HepG2 (cell line): ENCODE results near the gene GADD45B. TPM values are rescaled to one million over a fixed set of nuclear protein-coding genes. Genes with fewer than 3 reads are reported as not detected.

Experiments used
- CEBPG ChIP-seq: IDR thresholded peaks from 2 replicates; pipeline ENCODE4 v1.6.1; 2016
- DDIT3 ChIP-seq: sonication (generic); formaldehyde crosslinking; IDR thresholded peaks from 2 replicates; pipeline ENCODE4 v1.4.0; 2020; ENCODE audit warnings: mild to moderate bottlenecking, missing genetic modification reagents
- DMAP1 ChIP-seq: IDR thresholded peaks from 2 replicates; pipeline ENCODE4 v1.6.1; 2016
- DNMT1 ChIP-seq: sonication (generic); formaldehyde crosslinking; IDR thresholded peaks from 2 replicates; pipeline ENCODE4 v1.5.1; 2020; ENCODE audit warnings: mild to moderate bottlenecking, missing genetic modification reagents
- KAT2B ChIP-seq: fragments of 150-350 bp; IDR thresholded peaks from 2 replicates; pipeline ENCODE4 v1.6.1; 2014; ENCODE audit warnings: low read depth, low read length, borderline replicate concordance
- MTF2 ChIP-seq: sonication (generic); formaldehyde crosslinking; IDR thresholded peaks from 2 replicates; pipeline ENCODE4 v1.5.0; 2020; ENCODE audit warnings: missing genetic modification reagents, borderline replicate concordance
- NAIF1 ChIP-seq: sonication (generic); formaldehyde crosslinking; IDR thresholded peaks from 2 replicates; pipeline ENCODE4 v1.5.0; 2020; ENCODE audit warnings: mild to moderate bottlenecking, missing genetic modification reagents, borderline replicate concordance
- PLRG1 ChIP-seq: fragments of 450-650 bp; conservative IDR thresholded peaks from 2 replicates; pipeline ENCODE4 v1.6.1; 2016
- STAT6 ChIP-seq: sonication (generic); formaldehyde crosslinking; IDR thresholded peaks from 2 replicates; pipeline ENCODE4 v1.4.0; 2020; ENCODE audit warnings: missing genetic modification reagents, mild to moderate bottlenecking, borderline replicate concordance
- TAF1 ChIP-seq: sonication (generic); formaldehyde crosslinking; IDR thresholded peaks from 2 replicates; pipeline ENCODE4 v1.4.0; 2020; ENCODE audit warnings: missing genetic modification reagents
- XRCC5 ChIP-seq: fragments of 200-400 bp; formaldehyde crosslinking; optimal IDR thresholded peaks from 2 replicates; pipeline ENCODE3; 2017; ENCODE audit warnings: mild to moderate bottlenecking, low read length
- ZMAT5 ChIP-seq: sonication (generic); formaldehyde crosslinking; IDR thresholded peaks from 2 replicates; pipeline ENCODE4 v1.5.0; 2020; ENCODE audit warnings: mild to moderate bottlenecking, low read depth, missing genetic modification reagents, borderline replicate concordance
- ZNF543 ChIP-seq: sonication (generic); formaldehyde crosslinking; IDR thresholded peaks from 2 replicates; pipeline ENCODE4 v1.4.0; 2020; ENCODE audit warnings: mild to moderate bottlenecking, missing genetic modification reagents
- ZNF589 ChIP-seq: sonication (generic); formaldehyde crosslinking; conservative IDR thresholded peaks from 2 replicates; pipeline ENCODE4 v1.8.0; 2022; ENCODE audit warnings: mild to moderate bottlenecking, moderate library complexity, missing genetic modification reagents
- ZNF629 ChIP-seq: sonication (generic); formaldehyde crosslinking; conservative IDR thresholded peaks from 2 replicates; pipeline ENCODE4 v1.5.0; 2020; ENCODE audit warnings: missing genetic modification reagents
- ZNF709 ChIP-seq: sonication (generic); formaldehyde crosslinking; IDR thresholded peaks from 2 replicates; pipeline ENCODE4 v1.5.0; 2020; ENCODE audit warnings: mild to moderate bottlenecking, missing genetic modification reagents
- ZNF775 ChIP-seq: sonication (generic); formaldehyde crosslinking; IDR thresholded peaks from 2 replicates; pipeline ENCODE4 v1.4.0; 2020; ENCODE audit warnings: missing genetic modification reagents, mild to moderate bottlenecking, moderate library complexity, borderline replicate concordance
- ZNF850 ChIP-seq: sonication (generic); formaldehyde crosslinking; conservative IDR thresholded peaks from 2 replicates; pipeline ENCODE4 v1.9.0; 2021; ENCODE audit warnings: mild to moderate bottlenecking, missing genetic modification reagents
- polyA plus RNA-seq, 8 experiments: library from polyadenylated mRNA; depleted of rRNA in 3 of 8; stranded (reverse) in 7 of 8; unstranded in 1 of 8; fragments of >200 nt; fragmentation: Illumina TruSeq in 4 of 8; extraction: Trizol in 4 of 8; gene quantifications; 2 replicates each; pipeline versions ENCODE4 v1.2.1 to v1.2.3, GENCODE V29; 2011 to 2016; ENCODE audit warnings: low read depth in 4 of 8, missing spikeins in 1 of 8, mixed read lengths in 1 of 8; ENCODE audit not compliant: insufficient read depth in 1 of 8
- total RNA-seq, 5 experiments: library from RNA; depleted of rRNA; stranded (reverse); fragments of >200 nt; fragmentation: Illumina TruSeq; extraction: Trizol; gene quantifications; 2 replicates each; pipeline ENCODE4 v1.2.3, GENCODE V29; 2016; ENCODE audit warnings: low read depth in 1 of 5
- TF ChIP-seq, protein P1 (sequence below): sonication (generic); formaldehyde crosslinking; IDR thresholded peaks from 2 replicates; pipeline ENCODE4 v1.4.0; 2020; ENCODE audit warnings: missing genetic modification reagents
- TF ChIP-seq, protein P2 (sequence below): sonication (generic); formaldehyde crosslinking; IDR thresholded peaks from 2 replicates; pipeline ENCODE4 v1.8.1; 2023; ENCODE audit warnings: mild to moderate bottlenecking, missing genetic modification reagents, borderline replicate concordance
- TF ChIP-seq, protein P3 (sequence below): sonication (generic); formaldehyde crosslinking; IDR thresholded peaks from 2 replicates; pipeline ENCODE4 v1.8.1; 2023; ENCODE audit warnings: missing genetic modification reagents, inconsistent platforms, borderline replicate concordance

Gene GADD45B
- total and polyA plus RNA-seq, 2 of the 13 experiments (the other 11 are each of a cell fraction or from before 2014, with no cell fraction given), result 4.6 to 34.1 TPM

DNA sequence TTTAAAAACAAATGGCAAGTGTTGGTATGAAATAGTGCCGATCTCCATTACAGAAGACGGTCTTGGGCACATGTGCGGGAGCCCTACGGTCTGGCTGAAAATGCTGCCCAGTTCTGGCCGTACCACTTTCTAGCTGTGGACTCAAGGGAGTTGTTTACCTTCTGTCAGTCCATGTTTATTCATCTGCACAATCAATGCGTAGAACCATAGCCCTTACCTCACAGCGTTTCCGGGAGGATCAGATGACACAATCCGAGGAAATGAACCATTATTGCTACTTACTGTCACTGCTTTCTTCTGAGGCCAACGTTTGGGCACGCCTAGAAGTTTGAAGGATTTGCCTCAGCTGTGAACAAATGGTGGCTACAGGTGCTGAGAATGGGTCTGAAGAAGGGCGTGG lies 31.2 kb downstream of the GADD45B start (continued):
- TF ChIP-seq MTF2 (no peak), STAT6 (CRISPR knock-in tag) (no peak), PLRG1 (no peak), DMAP1 (no peak), TAF1 (CRISPR knock-in tag) (no peak), ZNF543 (CRISPR knock-in tag) (no peak), XRCC5 (no peak), ZNF709 (CRISPR knock-in tag) (no peak), KAT2B (0 out of 2 replicates have a peak, but pooled peaks have one; percentile 50), CEBPG (CRISPR knock-in tag) (peak; percentile 88), NAIF1 (CRISPR knock-in tag) (no peak), ZNF629 (CRISPR knock-in tag) (no peak), ZMAT5 (no peak), ZNF589 (CRISPR knock-in tag) (0 out of 2 replicates have a peak, but pooled peaks have one; percentile 43), ZNF850 (CRISPR knock-in tag) (no peak), DDIT3 (CRISPR knock-in tag) (no peak), ZNF775 (CRISPR knock-in tag) (no peak), DNMT1 (CRISPR knock-in tag) (no peak)
- TF ChIP-seq, protein P1, sequence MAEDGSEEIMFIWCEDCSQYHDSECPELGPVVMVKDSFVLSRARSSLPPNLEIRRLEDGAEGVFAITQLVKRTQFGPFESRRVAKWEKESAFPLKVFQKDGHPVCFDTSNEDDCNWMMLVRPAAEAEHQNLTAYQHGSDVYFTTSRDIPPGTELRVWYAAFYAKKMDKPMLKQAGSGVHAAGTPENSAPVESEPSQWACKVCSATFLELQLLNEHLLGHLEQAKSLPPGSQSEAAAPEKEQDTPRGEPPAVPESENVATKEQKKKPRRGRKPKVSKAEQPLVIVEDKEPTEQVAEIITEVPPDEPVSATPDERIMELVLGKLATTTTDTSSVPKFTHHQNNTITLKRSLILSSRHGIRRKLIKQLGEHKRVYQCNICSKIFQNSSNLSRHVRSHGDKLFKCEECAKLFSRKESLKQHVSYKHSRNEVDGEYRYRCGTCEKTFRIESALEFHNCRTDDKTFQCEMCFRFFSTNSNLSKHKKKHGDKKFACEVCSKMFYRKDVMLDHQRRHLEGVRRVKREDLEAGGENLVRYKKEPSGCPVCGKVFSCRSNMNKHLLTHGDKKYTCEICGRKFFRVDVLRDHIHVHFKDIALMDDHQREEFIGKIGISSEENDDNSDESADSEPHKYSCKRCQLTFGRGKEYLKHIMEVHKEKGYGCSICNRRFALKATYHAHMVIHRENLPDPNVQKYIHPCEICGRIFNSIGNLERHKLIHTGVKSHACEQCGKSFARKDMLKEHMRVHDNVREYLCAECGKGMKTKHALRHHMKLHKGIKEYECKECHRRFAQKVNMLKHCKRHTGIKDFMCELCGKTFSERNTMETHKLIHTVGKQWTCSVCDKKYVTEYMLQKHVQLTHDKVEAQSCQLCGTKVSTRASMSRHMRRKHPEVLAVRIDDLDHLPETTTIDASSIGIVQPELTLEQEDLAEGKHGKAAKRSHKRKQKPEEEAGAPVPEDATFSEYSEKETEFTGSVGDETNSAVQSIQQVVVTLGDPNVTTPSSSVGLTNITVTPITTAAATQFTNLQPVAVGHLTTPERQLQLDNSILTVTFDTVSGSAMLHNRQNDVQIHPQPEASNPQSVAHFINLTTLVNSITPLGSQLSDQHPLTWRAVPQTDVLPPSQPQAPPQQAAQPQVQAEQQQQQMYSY (CRISPR knock-in tag), result no peak
- TF ChIP-seq, protein P2, sequence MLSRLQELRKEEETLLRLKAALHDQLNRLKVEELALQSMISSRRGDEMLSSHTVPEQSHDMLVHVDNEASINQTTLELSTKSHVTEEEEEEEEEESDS, result no peak
- TF ChIP-seq, protein P3, sequence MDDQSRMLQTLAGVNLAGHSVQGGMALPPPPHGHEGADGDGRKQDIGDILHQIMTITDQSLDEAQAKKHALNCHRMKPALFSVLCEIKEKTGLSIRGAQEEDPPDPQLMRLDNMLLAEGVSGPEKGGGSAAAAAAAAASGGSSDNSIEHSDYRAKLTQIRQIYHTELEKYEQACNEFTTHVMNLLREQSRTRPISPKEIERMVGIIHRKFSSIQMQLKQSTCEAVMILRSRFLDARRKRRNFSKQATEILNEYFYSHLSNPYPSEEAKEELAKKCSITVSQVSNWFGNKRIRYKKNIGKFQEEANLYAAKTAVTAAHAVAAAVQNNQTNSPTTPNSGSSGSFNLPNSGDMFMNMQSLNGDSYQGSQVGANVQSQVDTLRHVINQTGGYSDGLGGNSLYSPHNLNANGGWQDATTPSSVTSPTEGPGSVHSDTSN (CRISPR knock-in tag), result no peak
